TTC549 (cell line): ENCODE results near the gene B4GALT3.

Experiments used
- FAIRE-seq: peaks from 2 replicates; lab custom pipeline; 2012; peaks lifted over from hg19 to GRCh38; lab: Jason Lieb, UNC

Gene B4GALT3

GRCh38 chr1:161127649-161128048 is 49.7 kb downstream of the B4GALT3 start:
- FAIRE-seq = no peak

DNA sequence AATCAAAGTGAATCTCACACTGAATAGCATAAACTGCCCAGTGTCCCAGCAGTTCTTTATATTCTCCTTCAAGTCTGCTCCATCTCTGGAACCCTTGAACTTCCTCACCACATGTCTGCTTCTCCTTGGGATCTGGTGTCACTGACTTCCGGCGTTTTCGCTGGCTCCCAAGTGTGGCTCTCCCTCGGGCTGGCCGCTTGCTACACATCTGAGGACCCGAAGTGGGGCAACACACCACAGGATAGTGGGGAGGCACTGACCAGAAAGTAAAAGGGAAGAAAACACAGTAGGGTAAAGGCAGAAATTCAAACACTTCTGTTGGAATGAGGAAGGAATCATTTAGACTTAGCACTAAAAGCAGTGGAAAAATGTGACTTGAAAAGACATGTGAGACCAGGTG is 54.3 kb downstream of the B4GALT3 start:
- FAIRE-seq = no peak

DNA sequence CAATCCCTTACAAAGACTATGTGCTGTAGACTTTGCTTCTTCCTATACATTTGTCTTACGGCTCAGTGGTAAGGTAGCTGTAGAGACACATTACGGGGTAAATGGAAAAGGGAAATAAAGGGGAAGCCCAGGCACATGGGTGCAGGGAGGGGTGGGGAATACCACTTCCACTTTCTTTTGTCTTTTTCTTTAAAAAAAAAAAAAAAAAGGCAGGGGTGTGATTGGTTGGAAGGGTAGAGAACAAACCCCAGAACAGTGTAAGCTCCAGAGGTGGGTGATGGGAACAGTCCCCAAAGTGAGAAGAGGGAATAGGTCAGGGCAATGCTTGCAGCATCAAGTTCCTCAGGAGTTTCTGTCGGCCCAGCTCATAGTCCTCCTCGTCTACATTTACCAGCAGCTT is 55.5 kb downstream of the B4GALT3 start:
- no peak for FAIRE-seq
